Chondrocyte (in vitro differentiated cells): ENCODE measurements around the gene RAB10. TPM values are rescaled to one million over a fixed set of nuclear protein-coding genes. Genes with fewer than 3 reads are reported as not detected.

Experiments used
- DNase-seq: peaks from one replicate; pipeline ENCODE4 v3.0.0; 2021; ENCODE audit warnings: mixed read lengths, low spot score
- H3K27ac Mint-ChIP-seq: one replicate; pipeline ENCODE4 v1.8.0; 2021; ENCODE audit warnings: mild to moderate bottlenecking, moderate library complexity, mixed read lengths; ENCODE audit not compliant: unreplicated experiment
- H3K27me3 Mint-ChIP-seq: 2 replicates; pipeline ENCODE4 v1.8.0; 2021; ENCODE audit warnings: low read depth, mixed read lengths
- H3K36me3 Mint-ChIP-seq: 2 replicates; pipeline ENCODE4 v1.8.0; 2021; ENCODE audit warnings: low read depth, mixed read lengths
- H3K4me1 Mint-ChIP-seq: 2 replicates; pipeline ENCODE4 v1.8.0; 2021; ENCODE audit warnings: low read depth, mild to moderate bottlenecking, mixed read lengths
- H3K4me3 Mint-ChIP-seq: one replicate; pipeline ENCODE4 v1.8.0; 2021; ENCODE audit warnings: mild to moderate bottlenecking, moderate library complexity, mixed read lengths; ENCODE audit not compliant: unreplicated experiment
- H3K9me3 Mint-ChIP-seq: 2 replicates; pipeline ENCODE4 v1.8.0; 2021; ENCODE audit warnings: low read depth, mixed read lengths
- CTCF ChIP-seq: fragments of 200-600 bp; sonication (generic); IDR thresholded peaks from 2 replicates; pipeline ENCODE4 v1.5.0; 2021; ENCODE audit warnings: antibody characterized with exemption, mild to moderate bottlenecking, moderate library complexity
- total RNA-seq: library from RNA; stranded (reverse); gene quantifications from 3 replicates; pipeline ENCODE4 v1.2.1, GENCODE V29; 2021

RAB10 gene
- total RNA-seq, 1 donor from 2014 or later = 153 TPM

- Mint-ChIP-seq H3K4me1 (peaks cover 56% of the 10 kb centered on the region), H3K9me3 (no peaks in the 10 kb centered on the region), H3K27ac (no peak overlapping the region), H3K4me3 (no peak overlapping the region), H3K27me3 (no peaks in the 10 kb centered on the region), H3K36me3 (peaks cover 4% of the 10 kb centered on the region)
- DNase-seq = no peak
- TF ChIP-seq CTCF = no peak
Observed at GRCh38 chr2:26058390-26058789, 24.5 kb downstream of the RAB10 start.

- H3K36me3 Mint-ChIP-seq = peaks cover 4% of the 10 kb centered on the region
- no peak overlapping the region for H3K4me3 Mint-ChIP-seq
- DNase-seq = no peak
- H3K9me3 Mint-ChIP-seq = no peaks in the 10 kb centered on the region
- H3K27ac Mint-ChIP-seq = no peak overlapping the region
- H3K4me1 Mint-ChIP-seq = peaks cover 48% of the 10 kb centered on the region
- peak; percentile 26 for TF ChIP-seq CTCF
- H3K27me3 Mint-ChIP-seq = no peaks in the 10 kb centered on the region
Observed at GRCh38 chr2:26059542-26059941, 25.7 kb downstream of the RAB10 start.

- H3K9me3 Mint-ChIP-seq = no peaks in the 10 kb centered on the region
- peaks cover 36% of the 10 kb centered on the region for H3K4me1 Mint-ChIP-seq
- peaks cover 6% of the 10 kb centered on the region for H3K36me3 Mint-ChIP-seq
- no peaks in the 10 kb centered on the region for H3K27me3 Mint-ChIP-seq
- DNase-seq = no peak
- no peak overlapping the region for H3K4me3 Mint-ChIP-seq
- TF ChIP-seq CTCF = no peak
- H3K27ac Mint-ChIP-seq = no peak overlapping the region
Observed at GRCh38 chr2:26061539-26061938, 27.7 kb downstream of the RAB10 start.

GRCh38 chr2:26064846-26065245, 31.0 kb downstream of the RAB10 start:
- peak overlapping the region; percentile 45 for H3K27ac Mint-ChIP-seq
- TF ChIP-seq CTCF = no peak
- no peak overlapping the region for H3K4me3 Mint-ChIP-seq
- H3K9me3 Mint-ChIP-seq = no peaks in the 10 kb centered on the region
- peaks cover 6% of the 10 kb centered on the region for H3K36me3 Mint-ChIP-seq
- no peaks in the 10 kb centered on the region for H3K27me3 Mint-ChIP-seq
- peaks cover 22% of the 10 kb centered on the region for H3K4me1 Mint-ChIP-seq
- DNase-seq = no peak

- no peak overlapping the region for H3K27ac Mint-ChIP-seq
- no peak for TF ChIP-seq CTCF
- peaks cover 2% of the 10 kb centered on the region for H3K36me3 Mint-ChIP-seq
- H3K4me1 Mint-ChIP-seq = peaks cover 28% of the 10 kb centered on the region
- no peaks in the 10 kb centered on the region for H3K9me3 Mint-ChIP-seq
- no peak overlapping the region for H3K4me3 Mint-ChIP-seq
- DNase-seq = no peak
- H3K27me3 Mint-ChIP-seq = no peaks in the 10 kb centered on the region
Observed at GRCh38 chr2:26067186-26067974, 33.5 kb downstream of the RAB10 start.
